Right lobe of liver (tissue), 6 donors: Measurements from ENCODE around the gene GRID1. TPM values are rescaled to one million over a fixed set of nuclear protein-coding genes. Genes with fewer than 3 reads are reported as not detected.

ENCODE experiments used
- ATAC-seq, 4 donors: fragments of 200-7000 bp; cut with Tn5 transposase; one replicate each; pipeline ENCODE4 v1.9.1; 2020; ENCODE audit warnings: mild to moderate bottlenecking in 4 of 4, moderate library complexity in 4 of 4
- DNase-seq, 3 donors: peaks; one replicate each; pipeline ENCODE4 v3.0.0-alpha.2; 2020
- H3K27ac ChIP-seq, 3 donors: fragments of 200-600 bp; one replicate each; pipeline ENCODE4 v1.8.0; 2022
- H3K27me3 ChIP-seq, 2 donors: fragments of 200-600 bp; one replicate each; pipeline ENCODE4 v1.8.0; 2022
- H3K36me3 ChIP-seq, 4 donors: fragments of 200-600 bp; sonication (generic) in 1 of 4; one replicate each; pipeline versions ENCODE4 v1.5.1 to v1.8.0; 2017 to 2022; ENCODE audit warnings: control low read depth in 1 of 4
- H3K4me1 ChIP-seq, 4 donors: fragments of 200-600 bp; sonication (generic) in 1 of 4; one replicate each; pipeline versions ENCODE4 v1.5.1 to v1.8.0; 2017 to 2022; ENCODE audit warnings: control low read depth in 1 of 4
- H3K4me3 ChIP-seq, 3 donors: fragments of 200-600 bp; one replicate each; pipeline ENCODE4 v1.8.0; 2022
- H3K9me3 ChIP-seq, 4 donors: fragments of 200-600 bp; sonication (generic) in 1 of 4; one replicate each; pipeline versions ENCODE4 v1.5.1 to v1.8.0; 2017 to 2022; ENCODE audit warnings: control low read depth in 1 of 4
- CTCF ChIP-seq, 4 donors: fragments of 200-600 bp in 3 of 4; fragments of 450-650 bp in 1 of 4; IDR thresholded peaks; one replicate each; pipeline versions ENCODE4 v1.5.1 to v1.8.0; 2016 to 2022; ENCODE audit warnings: antibody characterized with exemption in 4 of 4, mild to moderate bottlenecking in 2 of 4
- POLR2A ChIP-seq: fragments of 450-650 bp; IDR thresholded peaks from one replicate; pipeline ENCODE4 v1.6.1; 2017; ENCODE audit warnings: antibody characterized with exemption, mild to moderate bottlenecking
- WGBS: methylation state at CpG from one replicate; pipeline ENCODE4 v1.1.6; 2018; ENCODE audit warnings: low coverage, low lambda C conversion rate; ENCODE audit not compliant: insufficient coverage; ENCODE audit errors: missing lambda C conversion rate; 5-methylcytosine and 5-hydroxymethylcytosine counted together
- intact Hi-C, 2 donors: fragments of 100-400 bp; cut with DNase I; formaldehyde crosslinking; loops; one replicate each; pipeline versions ENCODE4 v1.11.2 to v1.14.1; 2022
- total RNA-seq, 6 experiments: library from RNA; depleted of rRNA in 2 of 6; stranded (reverse); fragments of >200 nt in 2 of 6; fragmentation: NEBNext Ultra II Directional in 3 of 6; extraction: Animal tissue kit (Norgen Biotek cat#: 25700) in 3 of 6; gene quantifications; one replicate each; pipeline versions ENCODE4 v1.1.0 to v1.2.4, GENCODE V29; 2016 to 2023
- donor health status: DM: no; HTN: yes; CAD: no.
- donor health status: DM: no; HTN: no; CAD: no.
- donor health status: DM: no; HTN: no; CAD: no.
- donor health status: DM: no; HTN: yes; CAD: no.
- donor health status: DM: no; HTN: yes; CAD: no.

GRID1 gene
- total RNA-seq, 6 experiments from 2014 or later, result 0.05 to 1.9 (median 0.81) TPM

GRCh38 chr10:86361156-86362128, 5.2 kb downstream of the GRID1 start:
- no peak overlapping the region for H3K27ac ChIP-seq
- WGBS, result 45% methylated on average over 3 of the region's 5 CpGs
- peak in 3 of 4 donors; percentile 11 to 25 (median 19) for ATAC-seq

GRCh38 chr10:86360657-86361056, 5.9 kb downstream of the GRID1 start:
- WGBS, result 84% methylated on average over 3 of the region's 5 CpGs
- intact Hi-C loops, result no loop called here
- H3K27me3 ChIP-seq, result peaks cover 0 to 5% of the 10 kb centered on the region in 2 donors
- H3K36me3 ChIP-seq, result no peaks in the 10 kb centered on the region
- no peak for ATAC-seq
- no peak overlapping the region for H3K4me3 ChIP-seq
- TF ChIP-seq CTCF (IDR thresholded peaks at IDR 0.05), result no peak
- TF ChIP-seq POLR2A, result no peak
- peaks cover 0 to 17% (median 0%) of the 10 kb centered on the region in 4 donors for H3K4me1 ChIP-seq
- no peaks in the 10 kb centered on the region for H3K9me3 ChIP-seq
- no peak overlapping the region for H3K27ac ChIP-seq
- peak in 1 of 3 donors; percentile 15 for DNase-seq

More at GRCh38 chr10:86361156-86362128, 5.2 kb downstream of the GRID1 start:
- DNase-seq, result peak in 2 of 3 donors; percentile 27 to 43
- no peaks in the 10 kb centered on the region for H3K9me3 ChIP-seq
- intact Hi-C loops, result no loop called here
- H3K27me3 ChIP-seq, result peaks cover 0 to 5% of the 10 kb centered on the region in 2 donors
- no peaks in the 10 kb centered on the region for H3K36me3 ChIP-seq
- H3K4me1 ChIP-seq, result peaks cover 0 to 23% (median 0%) of the 10 kb centered on the region in 4 donors
- H3K4me3 ChIP-seq, result no peak overlapping the region
- TF ChIP-seq POLR2A, result no peak
- no peak for TF ChIP-seq CTCF (IDR thresholded peaks at IDR 0.05)

- peaks cover 0 to 5% of the 10 kb centered on the region in 2 donors for H3K27me3 ChIP-seq
- TF ChIP-seq POLR2A, result no peak
- no peak for TF ChIP-seq CTCF (IDR thresholded peaks at IDR 0.05)
- WGBS, result 22% methylated on average over 1 of the region's 1 CpG
- peaks cover 0 to 16% (median 0%) of the 10 kb centered on the region in 4 donors for H3K4me1 ChIP-seq
- H3K27ac ChIP-seq, result no peak overlapping the region
- no peaks in the 10 kb centered on the region for H3K9me3 ChIP-seq
- DNase-seq, result no peak
- intact Hi-C loops, result no loop called here
- ATAC-seq, result no peak
- no peak overlapping the region for H3K4me3 ChIP-seq
- no peaks in the 10 kb centered on the region for H3K36me3 ChIP-seq
Observed at GRCh38 chr10:86359954-86360353, 6.6 kb downstream of the GRID1 start.

DNA sequence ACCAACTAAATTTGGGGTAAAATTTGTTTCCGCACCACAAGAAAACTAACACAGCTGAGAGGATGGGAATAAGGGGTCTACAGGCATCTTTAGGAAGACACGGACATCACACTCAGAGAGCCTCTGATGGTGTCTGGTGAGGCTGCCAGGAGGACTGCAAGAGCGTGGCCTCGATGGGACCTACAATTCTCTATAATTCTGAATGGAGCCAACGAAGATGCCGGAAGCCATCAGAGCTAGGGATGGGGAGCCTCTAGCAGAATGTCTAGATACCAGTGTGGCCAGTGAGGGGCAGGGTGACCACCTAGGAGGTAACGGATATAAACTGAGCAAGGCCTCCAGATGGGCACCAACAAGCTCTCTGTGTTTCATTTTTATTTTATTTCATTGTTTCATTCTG, 7.5 kb downstream of the GRID1 start:
- no peak overlapping the region for H3K27ac ChIP-seq
- TF ChIP-seq CTCF (IDR thresholded peaks at IDR 0.05) (no peak), POLR2A (no peak)
- DNase-seq (peak in 1 of 3 donors; percentile 11), ATAC-seq (no peak)
- WGBS, result 79% methylated on average over 3 of the region's 7 CpGs
- no peaks in the 10 kb centered on the region for H3K36me3 ChIP-seq
- intact Hi-C loops, result no loop called here
- no peaks in the 10 kb centered on the region for H3K27me3 ChIP-seq
- H3K4me3 ChIP-seq, result no peak overlapping the region
- no peaks in the 10 kb centered on the region for H3K9me3 ChIP-seq
- peaks cover 0 to 16% (median 0%) of the 10 kb centered on the region in 4 donors for H3K4me1 ChIP-seq
